ENCODE data around the gene DHRSX. TPM values are rescaled to one million over a fixed set of nuclear protein-coding genes. Genes with fewer than 3 reads are reported as not detected.

DHRSX gene
- total and polyA plus RNA-seq, 9 of the 15 experiments (the other 6 are each of a cell fraction or from before 2014, with no cell fraction given) = 0.59 to 11.0 (median 6.2) TPM

DNA sequence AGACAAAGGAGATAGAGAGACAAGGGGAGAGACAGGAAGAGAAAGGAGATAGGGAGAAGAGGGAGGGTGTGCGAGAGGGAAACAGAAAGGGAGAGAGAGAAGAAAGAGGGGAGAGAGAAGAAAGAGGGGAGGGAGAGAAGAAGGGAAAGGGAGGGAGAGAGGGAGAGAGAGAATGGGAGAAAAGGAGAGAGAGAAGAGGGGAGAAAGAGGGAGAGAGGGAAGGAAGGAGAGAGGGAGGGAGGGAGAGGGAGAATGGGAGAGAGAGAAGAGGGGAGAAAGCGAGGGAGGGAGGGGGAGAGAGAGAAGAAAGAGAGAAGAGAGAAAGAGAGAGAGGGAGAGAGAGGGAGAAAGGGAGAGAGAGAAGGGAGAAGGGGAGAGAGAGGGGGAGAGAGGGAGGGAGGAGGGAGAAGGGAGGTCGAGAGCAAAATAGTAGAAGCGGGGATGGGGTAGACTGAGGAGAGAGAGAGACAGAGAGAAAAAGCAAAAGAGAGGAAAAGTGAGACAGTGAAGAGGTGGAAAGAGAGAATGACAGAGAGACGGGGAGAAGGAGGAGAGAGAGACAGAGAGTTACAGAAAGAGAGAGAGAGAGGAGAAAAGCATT is 218.2 kb downstream of the DHRSX start:
- peak; percentile 76 for TF ChIP-seq ZNF512 (tag; IDR thresholded peaks at IDR 0.05)
- TF ChIP-seq ZNF133 (CRISPR knock-in tag; IDR thresholded peaks at IDR 0.05) = no peak
- no peak for TF ChIP-seq ZBED1 (IDR thresholded peaks at IDR 0.05)
- no peak for TF ChIP-seq MTA2 (IDR thresholded peaks at IDR 0.05; ENCODE audit: low read depth)
- in situ Hi-C loops (cut with MboI) = no loop called here
- no peaks in the 10 kb centered on the region for H4K20me1 ChIP-seq (replicated peaks; ENCODE audit: control insufficient read depth, insufficient read depth, low read length)
- H3K27ac ChIP-seq (ENCODE audit: extremely low read depth, low read depth, low read length) = no peak overlapping the region
- H3K4me3 ChIP-seq = no peak overlapping the region
- DNase-seq (ENCODE audit: extremely low read depth in 1 of 4, low spot score in 3 of 4) = no peak
- WGBS (ENCODE audit: insufficient coverage, low coverage, missing lambda C conversion rate) = 0% methylated on average over 1 of the region's 5 CpGs
- no peak for ATAC-seq
- no peaks in the 10 kb centered on the region for H3K9me1 ChIP-seq (ENCODE audit: control insufficient read depth, insufficient read depth, low read length)
- ChIA-PET CTCF (ENCODE audit: low intra/inter-chr PET ratio) (no interaction called here), POLR2A (no interaction called here)
- H3K79me2 ChIP-seq (ENCODE audit: control insufficient read depth, insufficient read depth, low read length) = no peaks in the 10 kb centered on the region
- H3K27me3 ChIP-seq (ENCODE audit: control insufficient read depth in 2 of 2, insufficient read depth in 2 of 2, low read length in 2 of 2) = no peaks in the 10 kb centered on the region
- no TSS peak for BruUV-seq (replicated peaks)
- FAIRE-seq = no peak
- H3K36me3 ChIP-seq (ENCODE audit: control insufficient read depth, insufficient read depth, low read length) = no peaks in the 10 kb centered on the region
- no peaks in the 10 kb centered on the region for H3K4me1 ChIP-seq (replicated peaks in 1 of 2; ENCODE audit: control insufficient read depth in 2 of 2, insufficient read depth in 2 of 2, low read length in 2 of 2)
- no peak overlapping the region for H2AFZ ChIP-seq (ENCODE audit: low read depth, low read length)
- no peak overlapping the region for H3K4me2 ChIP-seq (ENCODE audit: insufficient read depth, low read length)
- H3K9me3 ChIP-seq (replicated peaks; ENCODE audit: control insufficient read depth, insufficient read depth, low read depth, low read length) = no peaks in the 10 kb centered on the region
- intact Hi-C loops (cut with micrococcal nuclease) = no loop called here
- no peak overlapping the region for H3K9ac ChIP-seq (ENCODE audit: insufficient read depth in 1 of 2, low read depth in 2 of 2, low read length in 2 of 2)

DNA sequence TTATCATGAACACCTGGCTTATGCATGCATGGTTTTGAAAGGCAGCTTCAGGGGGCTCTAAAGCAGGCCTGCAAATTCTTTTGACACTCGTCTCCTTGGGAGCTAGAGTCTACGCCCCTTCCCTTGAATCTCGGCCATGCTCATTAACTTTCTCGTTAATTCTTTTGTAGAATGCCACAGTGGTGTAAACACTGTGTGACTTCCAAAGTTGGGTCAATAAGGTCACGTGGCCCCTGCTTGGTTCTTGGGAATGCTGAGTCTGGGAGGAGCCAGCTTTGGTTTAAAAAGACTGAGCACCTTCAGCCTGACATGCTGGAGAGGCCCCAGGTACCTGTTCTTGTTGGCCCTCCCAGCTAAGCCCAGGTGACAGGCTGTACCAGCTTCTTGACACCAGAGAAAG is 228.4 kb downstream of the DHRSX start:
- no peaks in the 10 kb centered on the region for H3K27me3 ChIP-seq (ENCODE audit: control insufficient read depth in 2 of 2, insufficient read depth in 2 of 2, low read length in 2 of 2)
- H3K27ac ChIP-seq (ENCODE audit: extremely low read depth, low read depth, low read length) = no peak overlapping the region
- FAIRE-seq (no peak), ATAC-seq (no peak), DNase-seq (ENCODE audit: extremely low read depth in 1 of 4, low spot score in 3 of 4) (no peak)
- H3K4me1 ChIP-seq (replicated peaks in 1 of 2; ENCODE audit: control insufficient read depth in 2 of 2, insufficient read depth in 2 of 2, low read length in 2 of 2) = no peaks in the 10 kb centered on the region
- TF ChIP-seq MECOM (CRISPR knock-in tag; IDR thresholded peaks at IDR 0.05) = no peak
- TF ChIP-seq, protein P1, sequence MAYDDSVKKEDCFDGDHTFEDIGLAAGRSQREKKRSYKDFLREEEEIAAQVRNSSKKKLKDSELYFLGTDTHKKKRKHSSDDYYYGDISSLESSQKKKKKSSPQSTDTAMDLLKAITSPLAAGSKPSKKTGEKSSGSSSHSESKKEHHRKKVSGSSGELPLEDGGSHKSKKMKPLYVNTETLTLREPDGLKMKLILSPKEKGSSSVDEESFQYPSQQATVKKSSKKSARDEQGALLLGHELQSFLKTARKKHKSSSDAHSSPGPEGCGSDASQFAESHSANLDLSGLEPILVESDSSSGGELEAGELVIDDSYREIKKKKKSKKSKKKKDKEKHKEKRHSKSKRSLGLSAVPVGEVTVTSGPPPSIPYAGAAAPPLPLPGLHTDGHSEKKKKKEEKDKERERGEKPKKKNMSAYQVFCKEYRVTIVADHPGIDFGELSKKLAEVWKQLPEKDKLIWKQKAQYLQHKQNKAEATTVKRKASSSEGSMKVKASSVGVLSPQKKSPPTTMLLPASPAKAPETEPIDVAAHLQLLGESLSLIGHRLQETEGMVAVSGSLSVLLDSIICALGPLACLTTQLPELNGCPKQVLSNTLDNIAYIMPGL (CRISPR knock-in tag; IDR thresholded peaks at IDR 0.05) = no peak
- no peak for TF ChIP-seq DIDO1 (tag; IDR thresholded peaks at IDR 0.05; ENCODE audit: low read depth)
- TF ChIP-seq SMARCE1 (IDR thresholded peaks at IDR 0.05) = no peak
- no peak for TF ChIP-seq ZNF586 (CRISPR knock-in tag; conservative IDR thresholded peaks at IDR 0.05)
- no peak for TF ChIP-seq ETS2 (tag; IDR thresholded peaks at IDR 0.05; ENCODE audit: borderline replicate concordance, poor library complexity, severe bottlenecking)
- TF ChIP-seq NEUROD1 (IDR thresholded peaks at IDR 0.05; ENCODE audit: borderline replicate concordance, low read depth, low read length, partially characterized antibody) = no peak
- no peak for TF ChIP-seq SETDB1 (IDR thresholded peaks at IDR 0.05; ENCODE audit: low read length)
- TF ChIP-seq MAZ (CRISPR knock-in tag; conservative IDR thresholded peaks at IDR 0.05 in 1 of 2, IDR thresholded peaks at IDR 0.05 in 1 of 2) = no peak
- TF ChIP-seq IFI16 (CRISPR knock-in tag; IDR thresholded peaks at IDR 0.05) = no peak
- TF ChIP-seq CBFA2T2 (conservative IDR thresholded peaks at IDR 0.05) = no peak
- ChIA-PET CTCF (ENCODE audit: low intra/inter-chr PET ratio) (no interaction called here), POLR2A (no interaction called here)
- no peak overlapping the region for H3K9ac ChIP-seq (ENCODE audit: insufficient read depth in 1 of 2, low read depth in 2 of 2, low read length in 2 of 2)
- no peaks in the 10 kb centered on the region for H3K9me3 ChIP-seq (replicated peaks; ENCODE audit: control insufficient read depth, insufficient read depth, low read depth, low read length)
- BruUV-seq (replicated peaks) = no TSS peak
- H3K4me3 ChIP-seq = no peak overlapping the region
- no peaks in the 10 kb centered on the region for H3K36me3 ChIP-seq (ENCODE audit: control insufficient read depth, insufficient read depth, low read length)
- H4K20me1 ChIP-seq (replicated peaks; ENCODE audit: control insufficient read depth, insufficient read depth, low read length) = no peaks in the 10 kb centered on the region
- WGBS (ENCODE audit: insufficient coverage, low coverage, missing lambda C conversion rate) = 44% methylated on average over 4 of the region's 5 CpGs
- no peak overlapping the region for H2AFZ ChIP-seq (ENCODE audit: low read depth, low read length)
- intact Hi-C loops (cut with micrococcal nuclease) = no loop called here
- no peaks in the 10 kb centered on the region for H3K9me1 ChIP-seq (ENCODE audit: control insufficient read depth, insufficient read depth, low read length)
- no peaks in the 10 kb centered on the region for H3K79me2 ChIP-seq (ENCODE audit: control insufficient read depth, insufficient read depth, low read length)
- no peak overlapping the region for H3K4me2 ChIP-seq (ENCODE audit: insufficient read depth, low read length)
- in situ Hi-C loops (cut with MboI) = loop anchor here (25.0 kb wide), 1 partner anchor 335 kb away; no protein-coding TSS in a partner anchor
